GM18508 (cell line): ENCODE data around the gene TMEM121.

Experiments used
- ATAC-seq: cut with Tn5 transposase; IDR thresholded peaks from one replicate; pipeline ENCODE4 v1.9.1; 2021; ENCODE audit warnings: moderate number of reproducible peaks; ENCODE audit not compliant: insufficient read depth, unreplicated experiment

Gene TMEM121

GRCh38 chr14:105526776-105527380, 495 bp downstream of the TMEM121 start:
- ATAC-seq: no peak

- no peak for ATAC-seq
Observed at GRCh38 chr14:105527381-105527825, 1.0 kb downstream of the TMEM121 start.

DNA sequence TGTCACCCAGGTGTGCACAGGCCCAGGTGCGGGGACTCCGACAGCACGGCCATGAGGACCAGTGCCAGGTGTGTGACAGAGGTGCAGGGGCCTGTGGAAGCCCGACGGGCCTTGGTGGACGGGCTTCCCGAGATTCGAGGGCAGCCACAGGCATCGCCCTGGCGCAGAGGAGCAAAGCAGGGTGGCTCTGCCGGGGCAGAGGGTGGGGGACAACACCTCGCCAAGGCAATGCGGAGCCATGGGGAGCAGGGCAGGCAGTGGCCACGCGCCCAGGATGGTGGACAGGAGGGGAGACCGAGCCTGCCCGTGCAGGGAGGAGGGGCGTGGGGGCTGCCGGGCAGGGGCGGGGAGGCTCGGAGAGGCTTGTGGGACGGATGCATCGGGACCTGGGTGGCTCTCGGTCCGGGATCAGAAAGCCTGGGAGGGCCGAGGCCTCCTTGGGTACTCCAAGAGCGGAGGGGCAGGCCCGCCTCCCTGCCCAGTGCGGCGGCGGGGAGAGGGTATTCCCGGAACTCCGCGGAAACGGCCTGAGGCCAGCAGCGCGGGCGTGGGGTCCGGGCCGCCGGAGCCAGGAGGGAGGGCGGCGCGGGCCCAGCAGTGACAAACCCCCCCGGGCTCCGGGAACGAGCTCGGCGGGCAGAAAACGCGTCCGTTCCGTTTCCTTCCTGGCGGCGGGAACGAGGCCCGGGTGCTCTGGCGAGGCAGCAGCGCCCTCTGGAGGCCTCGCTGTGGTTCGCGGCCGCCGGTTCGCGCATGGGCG, 1.6 kb downstream of the TMEM121 start:
- no peak for ATAC-seq

GRCh38 chr14:105528586-105529318, 2.4 kb downstream of the TMEM121 start:
- ATAC-seq: no peak

DNA sequence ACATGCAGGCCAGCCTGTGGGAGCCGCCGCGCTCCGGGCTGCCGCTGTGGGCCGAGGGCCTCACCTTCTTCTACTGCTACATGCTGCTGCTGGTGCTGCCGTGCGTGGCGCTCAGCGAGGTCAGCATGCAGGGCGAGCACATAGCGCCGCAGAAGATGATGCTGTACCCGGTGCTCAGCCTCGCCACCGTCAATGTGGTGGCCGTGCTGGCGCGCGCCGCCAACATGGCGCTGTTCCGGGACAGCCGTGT, 2.9 kb downstream of the TMEM121 start:
- no peak for ATAC-seq

- no peak for ATAC-seq
Observed at GRCh38 chr14:105529569-105530284, 3.3 kb downstream of the TMEM121 start.

GRCh38 chr14:105530285-105531087, 4.1 kb downstream of the TMEM121 start:
- no peak for ATAC-seq

- no peak for ATAC-seq
Observed at GRCh38 chr14:105531088-105531893, 4.9 kb downstream of the TMEM121 start.

DNA sequence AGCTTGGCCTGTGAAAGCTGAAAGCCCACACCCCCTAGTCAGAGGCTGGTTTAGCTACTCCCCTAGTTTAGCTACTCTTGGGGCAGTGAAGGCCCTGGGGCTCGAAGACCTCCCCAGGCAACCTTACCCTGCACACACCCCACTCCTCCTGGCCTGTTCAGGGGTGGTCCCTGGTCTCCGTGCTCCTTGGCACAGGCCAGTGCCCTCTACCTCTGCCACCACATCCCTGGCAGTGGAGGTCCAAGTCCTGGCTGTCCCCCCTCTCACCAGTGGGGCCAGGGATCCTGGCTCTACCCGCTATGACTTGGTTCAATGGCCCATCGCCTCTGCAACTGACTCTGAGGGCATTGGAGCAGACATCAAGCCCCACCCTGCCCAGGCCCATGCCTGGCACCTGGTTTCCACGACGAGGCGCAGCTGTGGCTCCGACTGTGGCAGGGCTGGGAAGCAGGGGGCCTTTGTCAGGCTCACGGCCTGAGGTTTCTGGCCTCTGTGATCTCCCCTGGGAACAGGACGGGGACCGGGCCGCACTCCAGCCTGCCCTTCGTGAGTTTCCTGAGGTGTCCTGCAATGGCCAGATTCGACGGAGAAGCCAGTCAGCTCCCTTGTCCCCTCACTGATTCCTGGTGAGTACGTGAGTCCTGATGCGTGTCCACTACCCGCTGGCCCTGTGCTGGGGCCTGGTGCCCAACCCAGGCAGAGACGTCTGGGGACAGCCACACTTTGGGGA, 5.7 kb downstream of the TMEM121 start:
- ATAC-seq: no peak

DNA sequence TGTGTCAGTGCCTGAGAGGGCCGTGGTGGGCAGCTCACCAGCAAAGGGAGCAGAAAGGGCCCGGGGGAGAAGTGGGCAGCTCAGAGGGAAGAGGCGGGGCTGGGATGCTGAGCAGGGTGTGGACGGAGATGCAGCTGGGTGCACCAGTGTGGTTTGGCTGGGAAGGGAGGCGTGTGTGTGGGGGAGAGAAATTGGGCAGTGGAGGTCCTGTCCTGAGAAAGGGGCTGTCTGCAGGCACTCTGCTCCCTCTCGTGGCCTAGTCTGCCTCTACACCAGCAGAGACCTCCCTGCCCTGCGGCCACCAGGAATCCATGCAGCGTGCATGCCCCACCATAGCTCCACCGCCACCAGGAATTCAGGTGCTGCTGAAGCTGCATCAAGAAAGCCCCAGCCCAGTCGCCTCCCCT, 6.4 kb downstream of the TMEM121 start:
- ATAC-seq: no peak

DNA sequence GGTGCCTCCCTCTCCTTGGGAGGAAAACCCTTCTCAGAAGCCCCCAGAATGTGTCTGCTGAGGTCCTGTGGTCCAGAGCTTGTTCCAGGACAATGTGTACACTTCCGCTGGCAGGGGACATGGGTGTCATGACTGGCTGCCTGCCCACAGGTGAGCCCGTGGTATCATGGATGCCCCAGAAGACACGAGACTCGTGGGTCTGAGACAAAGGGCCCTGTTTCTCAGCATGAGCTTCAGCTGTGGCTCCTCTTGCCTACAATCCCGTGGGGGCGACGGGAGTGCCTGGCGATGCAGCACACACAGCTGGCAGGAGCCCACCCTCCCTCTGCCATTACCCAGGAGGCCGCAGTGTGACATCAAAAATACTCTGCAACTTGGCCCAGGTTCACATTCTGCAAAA, 7.0 kb downstream of the TMEM121 start:
- no peak for ATAC-seq

GRCh38 chr14:105533811-105534498, 7.6 kb downstream of the TMEM121 start:
- no peak for ATAC-seq

- no peak for ATAC-seq
Observed at GRCh38 chr14:105534586-105534985, 8.2 kb downstream of the TMEM121 start.

- ATAC-seq: no peak
Observed at GRCh38 chr14:105536051-105536450, 9.7 kb downstream of the TMEM121 start.

- ATAC-seq: no peak
Observed at GRCh38 chr14:105536691-105537579, 10.6 kb downstream of the TMEM121 start.

GRCh38 chr14:105537580-105538474, 11.4 kb downstream of the TMEM121 start:
- ATAC-seq: no peak
